Measurements from ENCODE around the gene CGB3.
"Not testable (repeated sequence)": the region's sequence is repeated elsewhere in the genome, so short reads cannot be mapped to it uniquely, and the experiment has no call there.

CGB3 gene

DNA sequence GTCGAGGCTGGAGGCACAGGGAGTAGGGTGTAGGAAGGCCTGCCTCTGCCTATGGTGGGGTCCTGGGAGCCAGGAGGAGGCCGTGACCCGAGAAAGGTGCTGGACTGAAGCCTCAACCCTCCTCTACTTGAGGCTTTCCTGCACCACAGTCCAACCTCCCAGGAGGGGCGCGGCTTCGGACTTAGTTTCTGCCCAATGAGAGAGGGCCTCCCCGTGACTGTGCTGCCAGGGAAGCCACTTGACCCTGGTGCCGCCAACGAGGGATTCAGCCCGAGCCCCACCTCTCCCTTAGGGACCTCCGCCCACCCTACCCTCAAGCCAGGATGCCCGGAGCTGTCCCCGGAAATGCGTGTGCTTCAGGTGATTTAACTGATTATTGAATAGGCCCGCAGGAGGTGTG lies at the start of gene CGB3:
Gene CGB3 (minus strand): TSS at position 101 of the 400 bp plus-strand sequence. CDS start 362 bp downstream, outside the sequence.
- not testable (repeated sequence) for DNase-seq (ENCODE audit: low read depth in 1 of 2, low spot score in 1 of 2)

DNA sequence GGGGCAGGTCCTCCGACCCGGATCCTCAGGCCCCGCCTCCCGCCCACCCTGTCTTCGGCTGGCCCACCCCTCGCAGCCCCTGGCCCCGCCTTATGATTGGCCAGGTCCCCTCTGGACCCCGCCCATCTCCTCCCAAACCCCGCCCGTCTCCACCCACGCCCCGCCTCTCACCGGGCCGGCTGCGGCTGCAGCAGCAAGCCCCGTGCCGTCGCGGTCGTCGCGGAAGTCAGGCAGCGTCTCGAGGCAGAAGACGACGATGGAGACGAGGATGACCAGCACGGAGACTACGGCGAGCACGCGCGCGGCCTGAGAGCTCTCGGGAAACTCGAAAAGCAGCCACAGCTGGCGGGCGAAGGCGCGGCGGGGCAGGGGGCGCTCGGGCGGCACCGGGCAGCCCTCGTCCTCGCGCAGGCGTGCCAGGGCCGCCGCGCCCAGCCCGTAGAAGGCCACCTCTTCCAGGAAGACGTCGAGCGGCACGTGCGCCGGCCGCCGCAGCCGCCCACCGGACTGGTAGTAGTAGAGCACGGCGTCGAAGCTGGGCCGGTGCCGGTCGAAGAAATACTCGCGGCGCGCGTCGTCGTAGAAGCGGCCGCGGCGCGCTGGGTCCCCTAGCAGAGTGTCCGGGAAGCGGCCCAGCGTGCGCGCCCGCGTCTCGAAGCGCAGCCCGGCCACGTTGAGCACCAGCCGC lies 47.9 kb upstream of the CGB3 start:
- no peak for DNase-seq (ENCODE audit: low read depth in 1 of 2, low spot score in 1 of 2)

DNA sequence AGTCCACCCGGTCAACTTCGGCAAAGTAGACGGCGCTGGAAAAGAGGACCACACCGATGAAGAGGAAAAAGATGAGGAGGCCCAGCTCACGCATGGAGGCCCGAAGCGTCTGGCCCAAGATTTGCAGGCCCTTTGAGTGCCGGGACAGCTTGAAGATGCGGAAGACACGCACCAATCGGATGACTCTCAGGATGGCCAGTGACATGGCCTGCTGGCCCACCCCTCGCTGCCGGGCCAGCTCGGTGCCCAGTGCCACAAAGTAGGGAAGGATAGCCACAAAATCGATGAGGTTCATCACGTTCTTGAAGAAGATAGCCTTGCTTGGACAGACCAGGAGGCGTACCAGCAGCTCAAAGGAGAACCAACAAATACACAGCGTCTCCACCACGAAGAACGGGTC lies 46.3 kb upstream of the CGB3 start:
- no peak for DNase-seq (ENCODE audit: low read depth in 1 of 2, low spot score in 1 of 2)

DNA sequence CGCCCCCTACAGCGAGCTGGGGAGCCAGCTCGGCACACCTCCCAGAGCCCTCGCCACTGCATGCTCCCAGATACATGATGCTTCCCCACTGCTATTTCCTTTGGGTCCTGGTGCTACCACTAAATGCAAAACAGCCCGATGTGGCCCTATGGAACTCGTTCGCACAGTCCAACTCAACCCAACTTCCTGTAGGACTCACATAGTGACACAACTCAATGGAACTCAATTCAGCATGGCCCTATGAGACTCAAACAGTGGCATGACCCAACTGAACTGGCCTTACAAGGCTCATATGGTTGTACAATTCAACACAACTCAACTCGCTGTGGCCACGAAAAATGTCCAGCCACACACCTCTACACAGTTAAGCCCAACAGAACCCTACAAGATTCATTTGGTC lies 44.9 kb upstream of the CGB3 start:
- no peak for DNase-seq (ENCODE audit: low read depth in 1 of 2, low spot score in 1 of 2)

DNA sequence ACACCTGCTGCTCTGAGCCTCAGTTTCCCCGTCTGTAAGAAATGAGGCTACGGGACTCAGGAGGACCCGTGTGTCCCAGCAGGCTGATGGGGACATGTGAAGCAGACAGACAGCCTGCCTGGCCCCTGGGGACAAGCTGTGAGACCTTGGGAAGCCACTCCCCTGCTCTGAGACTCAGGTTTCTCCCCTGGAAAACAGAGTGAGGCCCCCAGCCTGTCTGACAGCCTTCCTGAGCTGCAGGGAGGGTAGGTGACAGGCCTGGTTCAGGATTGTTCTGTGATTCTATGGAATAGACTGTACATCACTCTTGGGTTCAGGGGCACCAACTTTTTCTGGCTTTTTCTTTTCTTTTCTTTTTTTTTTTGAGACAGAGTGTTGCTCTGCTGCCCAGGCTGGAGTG lies 43.4 kb upstream of the CGB3 start:
- DNase-seq (ENCODE audit: low read depth in 1 of 2, low spot score in 1 of 2) = no peak

DNA sequence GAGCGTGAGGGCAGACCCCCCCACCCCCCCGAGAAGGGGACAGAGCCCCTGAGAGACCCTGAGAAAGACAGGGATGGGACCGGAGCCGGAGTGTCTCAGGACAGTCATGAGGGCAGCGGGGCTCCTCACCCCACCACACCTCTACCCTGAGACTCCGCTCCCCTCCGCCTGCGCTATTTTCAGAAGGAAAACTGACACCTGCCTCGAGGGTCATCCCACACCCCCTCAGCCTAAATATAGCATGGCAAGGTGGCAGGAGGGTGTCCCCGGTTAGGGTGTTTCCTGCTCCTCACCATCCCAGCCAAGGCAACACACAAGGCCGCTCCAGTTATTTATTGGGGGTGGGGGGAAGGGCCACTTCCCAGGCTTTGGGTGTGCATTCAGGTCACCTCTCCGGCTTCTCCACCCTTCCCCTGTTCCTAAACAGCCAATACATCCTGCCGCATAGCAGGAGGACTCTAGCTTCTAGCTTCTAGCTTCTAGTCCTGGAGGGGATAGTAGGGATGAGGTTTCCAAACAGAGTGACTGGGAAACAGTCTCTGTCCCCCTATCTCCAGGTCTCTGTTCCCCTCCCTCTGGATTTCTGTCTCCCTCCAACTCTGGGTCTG lies 41.9 kb upstream of the CGB3 start:
- no peak for DNase-seq (ENCODE audit: low read depth in 1 of 2, low spot score in 1 of 2)

DNA sequence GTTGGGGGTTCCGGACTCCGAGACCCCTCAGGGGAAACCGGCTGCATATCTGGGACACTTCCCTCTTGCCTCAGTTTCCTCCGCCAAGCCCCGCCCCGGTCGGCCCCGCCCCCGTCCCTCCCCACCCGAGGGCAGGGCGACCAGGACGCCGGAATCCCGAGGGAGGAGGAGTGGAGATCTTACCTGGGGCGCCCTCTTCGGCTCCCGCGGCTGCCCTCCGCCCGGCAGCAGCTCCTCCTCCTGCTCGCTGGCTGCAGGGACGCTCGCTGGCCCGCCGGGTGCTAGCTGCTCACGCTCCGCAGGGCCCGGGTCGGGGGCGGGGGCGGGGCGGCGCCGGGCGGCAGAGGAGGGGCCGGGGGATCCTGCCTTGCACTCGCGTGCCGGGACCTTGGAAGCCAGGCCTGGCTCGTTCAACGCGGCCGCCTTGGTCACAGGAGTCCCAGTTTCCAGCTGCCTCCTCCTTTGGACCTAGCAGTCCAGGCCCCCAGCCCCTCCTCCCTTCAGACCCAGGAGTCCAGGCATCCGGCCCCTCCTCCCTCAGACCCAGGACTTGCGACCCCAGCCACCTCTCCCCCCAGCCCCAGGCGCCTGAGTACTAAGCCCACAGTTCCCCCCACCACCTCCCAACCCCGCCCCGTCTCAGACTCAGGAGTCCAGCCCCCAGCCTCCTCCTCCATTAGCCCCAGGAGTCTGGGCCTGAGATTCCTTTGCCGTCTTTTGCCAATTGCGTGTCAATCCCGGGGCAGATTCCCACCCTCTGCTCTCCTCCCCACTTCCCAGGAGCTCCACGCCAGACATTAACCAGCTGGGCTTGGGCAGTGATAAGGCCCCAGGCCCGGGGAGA lies 40.9 kb upstream of the CGB3 start, which contains the start of gene NTF4:
Gene NTF4 (minus strand): TSS at position 51 of the 844 bp plus-strand sequence. CDS start 2,821 bp downstream, outside the sequence.
- no peak for DNase-seq (ENCODE audit: low read depth in 1 of 2, low spot score in 1 of 2)

DNA sequence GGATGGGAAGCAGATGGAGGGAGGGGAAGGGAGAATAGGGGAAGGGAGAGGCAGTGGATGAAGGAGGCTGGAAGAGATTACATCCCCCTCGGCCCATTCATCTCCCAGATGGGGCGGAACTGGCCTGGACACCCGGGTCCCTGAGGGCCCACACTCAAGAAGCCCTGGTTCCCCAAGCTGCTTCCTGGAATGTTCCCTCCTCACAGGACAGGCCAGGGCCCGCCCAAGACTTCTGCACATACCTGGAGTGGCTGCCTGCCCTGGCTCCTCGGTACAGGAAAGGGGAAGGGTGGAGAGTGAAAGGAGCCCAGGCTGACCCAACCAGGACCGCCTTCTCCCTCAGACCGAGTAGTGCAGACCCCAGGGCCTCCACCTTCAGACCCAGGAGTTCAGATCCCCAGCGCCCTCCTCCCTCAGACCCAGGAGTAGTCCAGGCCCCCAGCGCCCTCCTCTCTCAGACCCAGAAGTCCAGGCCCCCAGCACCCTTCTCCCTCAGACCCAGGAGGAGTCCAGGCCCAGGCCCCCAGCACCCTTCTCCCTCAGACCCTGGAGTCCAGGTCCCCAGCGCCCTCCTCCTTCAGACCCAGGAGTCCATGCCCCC lies 40.0 kb upstream of the CGB3 start:
- DNase-seq (ENCODE audit: low read depth in 1 of 2, low spot score in 1 of 2) = no peak

DNA sequence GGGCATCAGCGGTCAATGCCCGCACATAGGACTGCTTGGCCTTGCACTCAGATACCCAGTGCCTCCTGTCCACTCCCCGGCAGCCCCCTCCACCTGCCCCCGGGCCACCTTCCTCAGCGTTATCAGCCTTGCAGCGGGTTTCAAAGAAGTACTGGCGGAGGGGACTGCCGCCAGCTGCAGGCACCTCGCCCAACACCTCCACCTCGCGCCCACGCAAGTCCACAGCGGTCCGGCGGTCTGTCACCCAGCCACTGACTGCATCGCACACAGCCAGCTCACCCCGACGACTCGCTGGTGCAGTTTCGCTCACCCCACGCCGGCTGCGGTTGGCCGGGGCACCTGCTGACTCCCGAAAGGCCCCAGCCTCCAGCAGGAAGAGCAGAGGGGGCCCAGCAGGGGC lies 37.3 kb upstream of the CGB3 start:
- DNase-seq (ENCODE audit: low read depth in 1 of 2, low spot score in 1 of 2) = no peak

DNA sequence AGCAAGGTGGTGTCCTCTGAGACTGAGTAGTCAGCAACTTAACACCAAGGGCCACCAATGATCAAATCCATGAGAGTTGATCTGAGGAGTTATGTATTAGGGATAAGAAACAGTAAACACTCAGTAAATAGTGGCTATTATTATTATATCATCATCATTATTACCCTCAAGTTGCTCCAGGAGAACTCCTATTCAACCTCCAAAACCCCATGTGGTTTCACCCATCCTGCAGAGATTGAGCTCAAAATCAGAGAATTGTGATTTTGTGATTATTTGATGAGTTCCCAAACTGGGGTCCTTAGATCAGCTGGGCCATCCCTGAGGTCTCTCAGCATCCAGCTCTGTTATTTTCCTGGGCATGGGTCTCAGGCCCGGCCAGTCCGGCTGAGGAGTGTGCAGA lies 36.9 kb upstream of the CGB3 start:
- DNase-seq (ENCODE audit: low read depth in 1 of 2, low spot score in 1 of 2) = no peak

DNA sequence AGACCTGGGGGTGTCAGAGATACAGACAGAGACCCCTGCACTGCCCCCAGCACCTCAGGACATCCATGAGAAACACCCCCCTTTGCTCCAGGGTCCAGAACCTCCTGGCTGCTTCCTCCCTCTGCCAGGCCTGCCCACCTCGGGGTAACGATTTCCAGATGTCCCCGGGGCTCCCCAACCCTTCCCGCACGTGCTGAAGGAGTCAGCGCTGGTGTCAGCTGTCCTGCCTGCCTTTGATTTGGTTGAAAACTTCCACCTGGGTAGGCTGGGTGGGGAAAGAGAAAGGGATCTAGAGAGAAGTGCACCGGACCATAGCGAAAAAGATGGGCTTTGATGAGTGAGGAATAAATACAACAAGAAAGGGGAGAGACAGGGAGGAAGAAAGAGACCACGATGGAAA lies 34.9 kb upstream of the CGB3 start:
- no peak for DNase-seq (ENCODE audit: low read depth in 1 of 2, low spot score in 1 of 2)

DNA sequence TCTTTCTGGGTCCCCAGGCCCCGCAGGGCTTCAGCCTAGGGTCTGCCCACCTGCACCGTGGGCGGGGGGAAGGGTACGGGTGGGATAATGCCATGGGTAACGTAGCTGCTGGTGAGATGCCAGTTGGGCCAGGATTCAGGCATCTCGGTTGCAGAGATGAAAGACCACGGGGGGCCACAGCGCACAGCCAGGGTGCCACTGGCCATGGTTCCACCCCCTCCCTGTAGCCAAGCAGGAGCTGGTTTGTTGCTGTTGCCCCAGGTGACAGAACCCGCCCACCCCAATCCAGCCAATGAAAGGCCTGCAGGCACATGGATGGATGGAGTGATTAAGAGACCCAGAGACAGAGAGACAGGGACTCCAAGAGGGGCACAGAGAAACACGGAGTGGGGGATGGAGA lies 34.4 kb upstream of the CGB3 start:
- DNase-seq (ENCODE audit: low read depth in 1 of 2, low spot score in 1 of 2) = no peak

DNA sequence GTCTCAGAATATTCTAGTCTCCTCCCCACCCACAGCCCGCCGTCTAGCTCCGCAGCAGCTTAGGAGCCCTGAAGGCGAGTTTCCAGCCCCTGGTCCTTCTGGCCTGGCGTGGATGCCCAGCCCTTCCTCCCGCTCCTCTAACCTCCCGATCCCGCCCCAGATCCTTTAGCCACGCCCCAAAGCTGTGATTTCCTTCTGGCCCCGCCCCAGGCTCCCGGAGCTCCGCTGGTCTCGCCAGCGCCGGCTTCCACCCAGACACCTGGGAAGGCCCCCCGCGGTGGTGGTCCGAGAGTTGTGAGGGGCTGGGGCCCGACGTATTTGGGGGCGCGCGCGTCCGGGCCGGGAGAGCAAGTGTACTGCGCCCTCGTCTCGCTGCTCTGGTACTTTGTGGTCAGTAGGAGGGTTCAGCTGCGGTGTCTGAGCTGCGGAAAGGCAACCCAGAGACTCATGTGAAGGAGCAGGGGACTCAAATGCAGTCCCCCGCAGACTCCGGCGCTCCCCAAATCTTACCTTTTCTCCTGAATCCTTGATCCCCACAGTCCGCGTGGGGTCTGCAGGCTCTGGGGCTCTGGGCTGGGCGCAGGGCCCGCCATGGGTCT lies 33.6 kb upstream of the CGB3 start, which contains the start of gene CGB7:
Gene CGB7 (minus strand): TSS at position 114 of the 599 bp plus-strand sequence. CDS start 2,374 bp downstream, outside the sequence.
- DNase-seq (ENCODE audit: low read depth in 1 of 2, low spot score in 1 of 2) = peak in 1 of 2 donors; percentile 7

DNA sequence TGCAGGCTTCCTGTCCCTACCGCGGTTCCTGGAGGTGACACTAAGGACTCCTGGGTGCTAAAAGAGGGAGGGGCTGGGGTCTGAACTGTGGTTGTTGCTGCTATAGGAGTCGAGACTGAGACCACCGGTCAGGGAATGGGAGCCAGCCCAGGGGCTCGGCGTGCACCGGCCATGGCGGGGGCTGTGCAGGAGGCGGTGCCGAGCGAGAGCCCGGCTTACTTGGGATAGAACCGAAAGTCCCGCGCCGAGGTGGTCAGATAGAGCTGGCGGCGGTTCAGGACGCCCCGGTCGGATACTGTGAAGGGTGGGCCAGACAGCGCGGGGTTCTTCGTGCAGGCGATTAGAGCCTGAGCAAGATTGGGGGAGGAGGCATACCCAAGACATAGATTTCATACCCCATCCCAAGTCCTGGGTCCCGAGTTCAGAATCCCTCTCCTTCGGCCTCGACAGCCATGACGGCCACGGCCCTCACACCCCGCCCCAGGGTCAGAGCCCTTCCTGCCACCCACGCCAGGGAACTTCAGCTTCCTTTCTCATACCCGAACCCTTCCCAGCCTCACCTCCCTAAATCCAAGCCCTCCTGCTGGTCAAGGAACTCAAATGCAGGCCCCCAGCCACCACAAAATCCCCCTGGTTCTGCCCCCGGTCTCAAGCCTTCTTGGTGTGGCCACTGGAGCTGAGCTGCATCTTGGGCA lies 32.9 kb upstream of the CGB3 start:
- not testable (repeated sequence) for DNase-seq (ENCODE audit: low read depth in 1 of 2, low spot score in 1 of 2)

DNA sequence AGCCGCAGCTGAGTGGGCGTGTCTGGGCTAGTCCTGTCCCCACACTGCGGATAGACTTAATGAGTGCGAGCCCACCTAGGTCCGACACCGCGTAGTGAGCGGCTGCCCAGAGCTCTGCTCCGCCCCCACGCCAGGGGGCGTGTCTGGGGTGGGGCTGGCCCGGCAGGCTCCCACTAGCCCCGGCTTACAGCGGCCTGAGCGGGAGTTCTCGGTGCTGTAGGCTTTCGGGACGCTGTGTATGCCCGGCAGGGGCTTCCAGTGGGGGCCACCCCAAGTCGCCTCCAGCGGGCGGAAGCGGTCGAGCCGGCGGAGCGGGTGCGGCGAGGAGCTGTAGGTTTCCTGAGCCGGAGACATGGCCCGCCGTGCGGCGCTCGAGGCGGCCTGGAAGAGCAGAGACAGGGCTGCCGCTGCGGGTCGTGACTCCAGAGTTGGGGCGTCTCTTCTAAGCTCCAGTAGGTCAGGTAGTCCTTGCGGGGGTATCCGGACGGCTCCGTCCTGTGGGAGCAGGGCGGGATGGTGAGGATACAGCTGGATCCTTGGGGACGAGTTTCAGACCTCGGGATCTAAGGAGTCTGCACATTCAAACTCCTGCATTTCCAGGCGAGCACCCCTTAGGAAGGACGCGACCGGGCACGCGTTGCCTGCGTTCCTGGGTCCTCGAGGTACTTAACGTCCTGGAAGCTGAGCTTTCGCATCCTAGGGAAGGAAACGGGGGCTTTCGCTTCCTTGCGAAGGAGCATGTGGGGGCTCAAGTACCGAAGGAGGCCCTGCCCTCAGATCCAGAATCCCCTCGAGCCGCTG lies 32.2 kb upstream of the CGB3 start:
- DNase-seq (ENCODE audit: low read depth in 1 of 2, low spot score in 1 of 2) = peak; percentile 26 to 40

DNA sequence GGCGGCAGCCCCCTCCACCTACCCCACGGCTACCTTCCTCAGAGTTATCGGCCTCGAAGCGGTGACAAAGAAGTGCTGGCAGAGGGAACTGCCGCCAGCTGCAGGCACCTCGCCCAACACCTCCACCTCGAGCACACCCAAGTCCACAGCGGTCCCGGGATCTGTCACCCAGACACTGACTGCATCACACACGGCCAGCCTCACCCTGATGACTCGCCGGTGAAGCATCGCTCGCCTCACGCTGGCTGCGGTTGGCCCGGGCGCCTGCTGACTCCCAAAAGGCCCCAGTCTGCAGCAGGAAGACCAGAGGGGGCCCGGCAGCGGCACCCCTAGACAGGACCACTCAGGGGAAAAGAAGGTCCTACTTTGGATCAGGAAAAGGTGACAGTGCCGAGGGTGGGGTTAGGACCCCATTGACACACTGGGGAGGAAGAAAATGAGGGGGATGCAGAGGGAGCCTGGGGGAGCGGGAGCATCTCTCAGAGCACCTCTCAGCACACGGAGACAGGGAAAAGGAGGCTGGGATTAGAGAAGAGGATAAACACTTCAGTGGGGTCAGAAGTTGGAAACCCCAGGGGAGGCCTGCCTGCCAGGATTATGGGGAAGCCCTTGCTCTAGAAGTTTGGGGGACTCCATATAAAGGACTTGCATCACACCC lies 26.4 kb upstream of the CGB3 start:
- not testable (repeated sequence) for DNase-seq (ENCODE audit: low read depth in 1 of 2, low spot score in 1 of 2)

DNA sequence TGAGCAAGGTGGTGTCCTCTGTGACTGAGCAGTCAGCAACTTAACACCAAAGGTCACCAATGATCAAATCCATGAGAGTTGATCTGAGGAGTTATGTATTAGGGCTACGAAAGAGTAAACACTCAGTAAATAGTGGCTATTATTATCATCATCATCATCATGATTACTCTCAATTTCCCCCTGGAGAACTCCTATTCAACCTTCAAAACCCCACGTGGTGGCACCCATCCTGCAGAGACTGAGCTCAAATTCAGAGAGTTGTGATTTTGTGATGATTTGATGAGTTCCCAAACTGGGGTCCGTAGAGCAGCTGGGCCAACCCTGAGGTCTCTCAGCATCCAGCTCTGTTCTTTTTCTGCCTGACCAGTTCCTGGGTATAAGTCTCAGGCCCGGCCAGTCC lies 25.7 kb upstream of the CGB3 start:
- not testable (repeated sequence) for DNase-seq (ENCODE audit: low read depth in 1 of 2, low spot score in 1 of 2)

DNA sequence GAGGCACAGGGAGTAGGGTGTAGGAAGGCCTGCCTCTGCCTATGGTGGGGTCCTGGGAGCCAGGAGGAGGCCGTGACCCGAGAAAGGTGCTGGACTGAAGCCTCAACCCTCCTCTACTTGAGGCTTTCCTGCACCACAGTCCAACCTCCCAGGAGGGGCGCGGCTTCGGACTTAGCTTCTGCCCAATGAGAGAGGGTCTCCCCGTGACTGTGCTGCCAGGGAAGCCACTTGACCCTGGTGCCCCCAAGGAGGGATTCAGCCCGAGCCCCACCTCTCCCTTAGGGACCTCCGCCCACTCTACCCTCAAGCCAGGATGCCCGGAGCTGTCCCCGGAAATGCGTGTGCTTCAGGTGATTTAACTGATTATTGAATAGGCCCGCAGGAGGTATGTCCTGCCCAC lies 24.9 kb upstream of the CGB3 start, which contains the start of gene CGB8:
Gene CGB8 (minus strand): TSS at position 101 of the 400 bp plus-strand sequence. CDS start 372 bp downstream, outside the sequence.
- DNase-seq (ENCODE audit: low read depth in 1 of 2, low spot score in 1 of 2) = not testable (repeated sequence)

DNA sequence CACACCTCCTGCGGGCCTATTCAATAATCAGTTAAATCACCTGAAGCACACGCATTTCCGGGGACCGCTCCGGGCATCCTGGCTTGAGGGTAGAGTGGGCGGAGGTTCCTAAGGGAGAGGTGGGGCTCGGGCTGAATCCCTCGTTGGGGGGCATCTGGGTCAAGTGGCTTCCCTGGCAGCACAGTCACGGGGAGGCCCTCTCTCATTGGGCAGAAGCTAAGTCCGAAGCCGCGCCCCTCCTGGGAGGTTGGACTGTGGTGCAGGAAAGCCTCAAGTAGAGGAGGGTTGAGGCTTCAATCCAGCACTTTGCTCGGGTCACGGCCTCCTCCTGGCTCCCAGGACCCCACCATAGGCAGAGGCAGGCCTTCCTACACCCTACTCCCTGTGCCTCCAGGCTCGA lies 19.4 kb upstream of the CGB3 start, which contains the start of gene CGB5:
Gene CGB5 (plus strand): TSS at position 301 of the 400 bp plus-strand sequence. CDS start 362 bp downstream, outside the sequence.
- DNase-seq (ENCODE audit: low read depth in 1 of 2, low spot score in 1 of 2) = not testable (repeated sequence)

Data from stimulated activated CD4-positive, alpha-beta T cell treated with anti-CD3 and anti-CD28 coated beads, Interleukin-15, amount 100 ng/mL, for 1 hour (primary cell).